Measurements from ENCODE around the gene CLCN7. TPM values are rescaled to one million over a fixed set of nuclear protein-coding genes. Genes with fewer than 3 reads are reported as not detected.
"Not testable (repeated sequence)": the region's sequence is repeated elsewhere in the genome, so short reads cannot be mapped to it uniquely, and the experiment has no call there.

The CLCN7 gene
- total and polyA plus RNA-seq, 2 donors (not counting 3 experiments of a cell fraction or from before 2014, with no cell fraction given), result 59.8 to 94.9 TPM

DNA sequence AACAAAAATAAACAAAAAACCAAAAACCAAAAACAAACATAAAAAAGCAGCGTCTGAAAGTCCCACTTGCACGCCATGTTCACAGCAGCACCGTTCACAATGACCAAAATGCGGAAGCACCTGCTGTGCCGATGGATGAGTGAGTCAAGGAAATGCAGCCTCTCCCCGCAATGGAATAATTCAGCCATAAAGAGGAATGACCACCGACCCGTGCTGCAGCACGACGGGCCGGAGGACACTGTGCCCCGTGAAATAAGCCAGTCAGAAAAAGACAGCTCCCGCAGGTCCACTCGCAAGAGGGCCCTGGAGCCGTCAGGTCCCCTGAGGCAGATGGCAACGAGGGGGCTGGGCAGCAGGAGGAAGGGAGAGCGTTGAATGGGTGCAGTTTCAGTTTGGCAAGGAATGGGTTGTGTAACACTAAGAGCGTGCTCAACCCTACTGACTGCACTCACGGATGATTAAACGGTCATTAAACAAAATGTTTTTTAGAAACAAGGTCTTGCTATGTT lies 5.1 kb downstream of the CLCN7 start:
- POLR2A ChIA-PET, result no interaction called here
- no TSS peak for BruUV-seq (replicated peaks)

DNA sequence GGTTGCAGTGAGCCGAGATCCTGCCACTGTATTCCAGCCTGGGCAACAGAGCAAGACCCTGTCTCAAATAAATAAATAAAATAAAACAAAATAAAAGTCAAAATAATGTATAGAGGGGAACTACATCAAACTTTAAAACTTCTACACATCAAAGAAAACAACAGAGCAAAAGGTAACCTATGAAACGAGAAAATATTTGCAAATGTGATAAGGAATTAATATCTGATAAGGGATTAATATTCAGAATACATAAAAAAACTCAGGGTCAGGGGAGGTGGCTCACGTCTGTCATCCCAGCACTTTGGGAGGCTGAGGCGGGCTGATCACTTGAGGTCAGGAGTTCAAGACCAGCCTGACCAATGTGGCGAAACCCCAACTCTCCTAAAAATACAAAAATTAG lies 5.7 kb downstream of the CLCN7 start:
- BruUV-seq (replicated peaks); H3K36me3 ChIP-seq (ENCODE audit: control insufficient read depth in 2 of 2, extremely low read depth in 1 of 2, insufficient read depth in 2 of 2, low read length in 2 of 2); H3K4me1 ChIP-seq (ENCODE audit: control insufficient read depth, extremely low read depth, insufficient read depth, low read length); dilution Hi-C loops (cut with MboI; ENCODE audit: extremely low pct_ligation_motif_present, low sequenced_read_pairs); H3K27ac ChIP-seq (ENCODE audit: insufficient read depth, low read depth, low read length); FAIRE-seq; H3K4me2 ChIP-seq (ENCODE audit: insufficient read depth, low read length); intact Hi-C loops (cut with micrococcal nuclease); H2AFZ ChIP-seq (ENCODE audit: low read depth, low read length); H4K20me1 ChIP-seq (replicated peaks; ENCODE audit: control insufficient read depth, extremely low read depth, insufficient read depth, low read length); DNase-seq (ENCODE audit: low read depth, low spot score); H3K9me3 ChIP-seq (replicated peaks; ENCODE audit: control insufficient read depth, insufficient read depth, low read length); H3K9me1 ChIP-seq (replicated peaks; ENCODE audit: control insufficient read depth, extremely low read depth, insufficient read depth, low read length); POLR2A ChIA-PET; H3K4me3 ChIP-seq (replicated peaks in 1 of 3; ENCODE audit: insufficient read depth in 1 of 3, low read depth in 1 of 3, low read length in 3 of 3); H3K27me3 ChIP-seq (ENCODE audit: control insufficient read depth in 2 of 2, insufficient read depth in 2 of 2, low read length in 2 of 2); CTCF ChIA-PET; H3K9ac ChIP-seq (replicated peaks; ENCODE audit: extremely low read depth, insufficient read depth, low read length): not testable (repeated sequence)
- peaks cover 26% of the 10 kb centered on the region for H3K79me2 ChIP-seq (ENCODE audit: control insufficient read depth, insufficient read depth, low read length)

More for the DNA sequence above, 5.1 kb downstream of the CLCN7 start:
- Histone ChIP-seq H3K4me1 (ENCODE audit: control insufficient read depth, extremely low read depth, insufficient read depth, low read length) (peaks cover 5% of the 10 kb centered on the region), H2AFZ (ENCODE audit: low read depth, low read length) (no peak overlapping the region), H4K20me1 (replicated peaks; ENCODE audit: control insufficient read depth, extremely low read depth, insufficient read depth, low read length) (no peaks in the 10 kb centered on the region), H3K9me1 (replicated peaks; ENCODE audit: control insufficient read depth, extremely low read depth, insufficient read depth, low read length) (no peaks in the 10 kb centered on the region), H3K79me2 (ENCODE audit: control insufficient read depth, insufficient read depth, low read length) (peaks cover 29% of the 10 kb centered on the region), H3K4me3 (replicated peaks in 1 of 3; ENCODE audit: insufficient read depth in 1 of 3, low read depth in 1 of 3, low read length in 3 of 3) (no peak overlapping the region), H3K9ac (replicated peaks; ENCODE audit: extremely low read depth, insufficient read depth, low read length) (no peak overlapping the region), H3K9me3 (replicated peaks; ENCODE audit: control insufficient read depth, insufficient read depth, low read length) (no peaks in the 10 kb centered on the region), H3K4me2 (ENCODE audit: insufficient read depth, low read length) (no peak overlapping the region), H3K27ac (ENCODE audit: insufficient read depth, low read depth, low read length) (no peak overlapping the region), H3K27me3 (ENCODE audit: control insufficient read depth in 2 of 2, insufficient read depth in 2 of 2, low read length in 2 of 2) (no peaks in the 10 kb centered on the region), H3K36me3 (ENCODE audit: control insufficient read depth in 2 of 2, extremely low read depth in 1 of 2, insufficient read depth in 2 of 2, low read length in 2 of 2) (peaks cover 0 to under 1% of the 10 kb centered on the region in 2 experiments)
- dilution Hi-C loops (cut with MboI; ENCODE audit: extremely low pct_ligation_motif_present, low sequenced_read_pairs) (no loop called here), intact Hi-C loops (cut with micrococcal nuclease) (no loop called here)
- TF ChIP-seq MYC (IDR thresholded peaks at IDR 0.05; ENCODE audit: low read depth, low read length), result no peak
- no peak for TF ChIP-seq JUN (IDR thresholded peaks at IDR 0.05; ENCODE audit: borderline replicate concordance, insufficient read depth, insufficient read length, low read depth)
- no peak for TF ChIP-seq FOS (IDR thresholded peaks at IDR 0.05; ENCODE audit: borderline replicate concordance, insufficient read depth, low read length)
- no peak for TF ChIP-seq EZH2 (IDR thresholded peaks at IDR 0.05; ENCODE audit: borderline replicate concordance, low read depth, low read length, severe bottlenecking)
- no peak for TF ChIP-seq POLR2A (IDR thresholded peaks at IDR 0.05; ENCODE audit: low read depth, low read length)
- TF ChIP-seq, protein P1, sequence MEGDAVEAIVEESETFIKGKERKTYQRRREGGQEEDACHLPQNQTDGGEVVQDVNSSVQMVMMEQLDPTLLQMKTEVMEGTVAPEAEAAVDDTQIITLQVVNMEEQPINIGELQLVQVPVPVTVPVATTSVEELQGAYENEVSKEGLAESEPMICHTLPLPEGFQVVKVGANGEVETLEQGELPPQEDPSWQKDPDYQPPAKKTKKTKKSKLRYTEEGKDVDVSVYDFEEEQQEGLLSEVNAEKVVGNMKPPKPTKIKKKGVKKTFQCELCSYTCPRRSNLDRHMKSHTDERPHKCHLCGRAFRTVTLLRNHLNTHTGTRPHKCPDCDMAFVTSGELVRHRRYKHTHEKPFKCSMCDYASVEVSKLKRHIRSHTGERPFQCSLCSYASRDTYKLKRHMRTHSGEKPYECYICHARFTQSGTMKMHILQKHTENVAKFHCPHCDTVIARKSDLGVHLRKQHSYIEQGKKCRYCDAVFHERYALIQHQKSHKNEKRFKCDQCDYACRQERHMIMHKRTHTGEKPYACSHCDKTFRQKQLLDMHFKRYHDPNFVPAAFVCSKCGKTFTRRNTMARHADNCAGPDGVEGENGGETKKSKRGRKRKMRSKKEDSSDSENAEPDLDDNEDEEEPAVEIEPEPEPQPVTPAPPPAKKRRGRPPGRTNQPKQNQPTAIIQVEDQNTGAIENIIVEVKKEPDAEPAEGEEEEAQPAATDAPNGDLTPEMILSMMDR (IDR thresholded peaks at IDR 0.05; ENCODE audit: extremely low read depth in 1 of 2, insufficient read depth in 1 of 2, low read depth in 1 of 2, low read length in 2 of 2), result no peak
- no peak for TF ChIP-seq GATA2 (IDR thresholded peaks at IDR 0.05; ENCODE audit: insufficient read depth, insufficient read length, low read depth, low read length)
- no peak for TF ChIP-seq POLR2AphosphoS5 (IDR thresholded peaks at IDR 0.05; ENCODE audit: insufficient read depth, low read depth, low read length)
- no peak for TF ChIP-seq MAX (IDR thresholded peaks at IDR 0.05; ENCODE audit: insufficient read depth, insufficient read length)
- FAIRE-seq (no peak), DNase-seq (ENCODE audit: low read depth, low spot score) (no peak)
- CTCF ChIA-PET, result no interaction called here
